BLaER1 (cell line): ENCODE data around the gene UTP11.
A peak's percentile ranks its signal among the peaks of the same experiment; 100 is the strongest.

Experiments used
- H3K27ac ChIP-seq: shearing (Covaris generic); formaldehyde crosslinking; 2 replicates; pipeline ENCODE4 v1.8.1; 2022
- H3K27me3 ChIP-seq: shearing (Covaris generic); formaldehyde crosslinking; 2 replicates; pipeline ENCODE4 v1.8.1; 2022
- H3K36me3 ChIP-seq: shearing (Covaris generic); formaldehyde crosslinking; 2 replicates; pipeline ENCODE4 v1.8.1; 2022
- H3K4me1 ChIP-seq: shearing (Covaris generic); formaldehyde crosslinking; 2 replicates; pipeline ENCODE4 v1.8.1; 2022
- H3K4me2 ChIP-seq: shearing (Covaris generic); formaldehyde crosslinking; 2 replicates; pipeline ENCODE4 v1.8.1; 2022
- H3K4me3 ChIP-seq: shearing (Covaris generic); formaldehyde crosslinking; 2 replicates; pipeline ENCODE4 v1.8.1; 2022
- H3K9ac ChIP-seq: shearing (Covaris generic); formaldehyde crosslinking; 2 replicates; pipeline ENCODE4 v1.8.1; 2022
- H3K9me3 ChIP-seq: shearing (Covaris generic); formaldehyde crosslinking; 2 replicates; pipeline ENCODE4 v1.8.1; 2022
- H4K20me1 ChIP-seq: shearing (Covaris generic); formaldehyde crosslinking; 2 replicates; pipeline ENCODE4 v1.8.1; 2022
- Cebpa-rat ChIP-seq: shearing (Covaris generic); IDR thresholded peaks from 2 replicates; pipeline ENCODE4 v1.8.1; 2022

UTP11 gene

DNA sequence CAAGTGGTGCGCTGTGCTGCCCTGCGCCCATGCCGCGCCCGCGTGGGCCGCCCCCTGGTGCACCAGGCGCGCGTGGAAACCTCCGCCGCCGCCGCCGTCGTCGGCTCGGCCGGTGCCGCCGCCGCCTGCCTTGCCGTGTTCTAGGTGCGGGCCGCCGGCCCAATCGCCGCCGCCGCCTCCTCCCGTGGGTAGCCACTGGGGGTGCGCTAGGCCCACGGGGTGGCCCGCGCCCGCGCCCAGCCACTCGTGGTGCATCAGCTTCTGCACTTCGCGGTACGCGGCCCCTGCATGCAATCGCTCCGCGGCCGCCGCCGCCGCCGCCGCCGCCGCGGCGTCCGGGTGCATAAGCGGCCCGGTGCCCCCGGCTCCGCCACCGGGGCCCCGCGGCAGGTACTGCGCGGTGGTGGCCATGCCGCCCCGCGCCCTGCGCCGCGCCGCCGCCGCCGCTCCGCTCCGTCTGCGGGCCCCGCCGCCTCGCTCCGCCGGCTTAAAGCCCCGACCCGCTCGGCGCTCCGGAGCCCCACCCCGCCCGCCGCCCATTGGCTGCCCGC is 33.9 kb downstream of the UTP11 start, which contains the start of gene POU3F1:
Gene POU3F1 (minus strand): TSS at position 461 of the 551 bp plus-strand sequence. CDS start 50 bp downstream, at position 411.
- Histone ChIP-seq H4K20me1 (peaks cover 64% of the 10 kb centered on the region), H3K9ac (peak within 1 kb of the TSS; percentile 23; the same call in 1 of the 2 replicates), H3K4me2 (peak within 1 kb of the TSS; percentile 99), H3K9me3 (no peaks in the 10 kb centered on the region), H3K27ac (no peak within 1 kb of the TSS), H3K4me3 (peak within 1 kb of the TSS; percentile 73), H3K4me1 (peaks cover 8% of the 10 kb centered on the region), H3K27me3 (peaks cover 74% of the 10 kb centered on the region), H3K36me3 (no peaks in the 10 kb centered on the region)
- TF ChIP-seq Cebpa-rat: no peak

DNA sequence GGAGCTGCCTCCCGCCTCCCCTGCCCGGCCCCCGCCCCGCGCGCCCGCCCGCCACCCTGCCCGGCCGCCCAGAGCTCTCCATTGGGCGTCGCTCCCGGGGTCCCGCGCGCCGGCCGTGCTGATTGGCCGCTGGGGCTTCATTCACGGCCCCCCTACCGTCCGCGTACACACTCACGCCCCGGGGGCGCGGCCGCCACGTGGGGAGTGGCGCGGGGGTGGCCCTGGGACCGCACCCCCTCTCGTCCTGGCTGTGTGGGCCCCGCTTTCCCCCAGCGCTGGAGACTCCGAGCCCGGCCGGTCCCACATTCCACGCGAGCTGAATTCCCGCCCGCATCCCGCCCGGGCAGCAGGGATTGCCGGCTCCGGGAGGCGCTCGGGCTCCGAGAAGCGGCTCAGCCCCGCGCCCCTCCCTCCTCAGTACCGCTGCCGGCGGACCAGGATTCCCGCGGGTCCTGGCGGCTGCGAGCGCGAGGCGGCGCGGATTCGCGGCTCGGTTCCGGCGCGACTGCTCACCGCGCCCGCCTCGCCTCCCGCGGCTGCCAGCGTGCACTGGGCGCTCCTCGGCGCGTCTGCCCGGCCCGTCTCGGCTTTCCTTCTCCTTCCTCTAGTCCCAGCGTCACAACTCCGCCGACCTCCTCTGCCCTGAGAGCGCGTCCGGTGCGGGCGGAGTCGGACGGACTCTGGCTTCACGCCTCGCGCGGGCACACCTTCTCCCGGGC is 34.5 kb downstream of the UTP11 start:
- Histone ChIP-seq H3K27ac (no peak overlapping the region), H3K27me3 (peaks cover 68% of the 10 kb centered on the region), H3K4me2 (peak overlapping the region; percentile 99), H3K9ac (no peak overlapping the region), H3K9me3 (no peaks in the 10 kb centered on the region), H3K36me3 (no peaks in the 10 kb centered on the region), H4K20me1 (peaks cover 58% of the 10 kb centered on the region), H3K4me3 (peak overlapping the region; percentile 73), H3K4me1 (peaks cover 12% of the 10 kb centered on the region)
- no peak for TF ChIP-seq Cebpa-rat

DNA sequence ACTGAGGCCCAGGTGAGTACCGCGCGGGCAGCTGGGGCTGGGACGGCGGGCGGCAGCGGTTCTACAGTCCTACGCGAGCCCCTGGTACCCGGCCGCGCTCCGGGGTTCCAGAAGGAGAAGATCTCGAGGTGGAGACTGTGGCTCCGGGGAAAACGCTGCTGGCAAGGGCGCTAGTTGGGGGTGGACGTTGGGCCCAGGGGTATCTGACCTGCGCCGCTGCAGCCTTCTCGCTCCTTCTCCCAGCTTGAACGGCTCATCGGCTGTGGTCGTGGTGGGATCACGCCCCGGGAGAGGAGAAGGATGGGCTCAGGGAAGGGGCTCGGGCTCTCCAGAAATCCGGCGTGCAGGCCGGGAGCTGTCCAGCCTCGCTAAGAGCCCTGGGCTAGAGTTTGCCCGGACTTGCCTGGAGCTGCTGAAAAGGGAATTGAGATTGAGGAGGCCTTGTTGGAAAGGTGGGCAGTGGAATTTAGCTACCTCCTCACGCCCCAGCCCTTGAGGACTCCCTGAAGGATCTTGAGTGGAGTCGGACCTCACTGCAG is 35.1 kb downstream of the UTP11 start:
- Histone ChIP-seq H3K27me3 (peaks cover 61% of the 10 kb centered on the region), H3K27ac (no peak overlapping the region), H3K4me1 (peaks cover 18% of the 10 kb centered on the region), H3K4me3 (peak overlapping the region; percentile 73), H3K9me3 (no peaks in the 10 kb centered on the region), H3K36me3 (no peaks in the 10 kb centered on the region), H3K4me2 (peak overlapping the region; percentile 99), H3K9ac (no peak overlapping the region), H4K20me1 (peaks cover 52% of the 10 kb centered on the region)
- no peak for TF ChIP-seq Cebpa-rat

DNA sequence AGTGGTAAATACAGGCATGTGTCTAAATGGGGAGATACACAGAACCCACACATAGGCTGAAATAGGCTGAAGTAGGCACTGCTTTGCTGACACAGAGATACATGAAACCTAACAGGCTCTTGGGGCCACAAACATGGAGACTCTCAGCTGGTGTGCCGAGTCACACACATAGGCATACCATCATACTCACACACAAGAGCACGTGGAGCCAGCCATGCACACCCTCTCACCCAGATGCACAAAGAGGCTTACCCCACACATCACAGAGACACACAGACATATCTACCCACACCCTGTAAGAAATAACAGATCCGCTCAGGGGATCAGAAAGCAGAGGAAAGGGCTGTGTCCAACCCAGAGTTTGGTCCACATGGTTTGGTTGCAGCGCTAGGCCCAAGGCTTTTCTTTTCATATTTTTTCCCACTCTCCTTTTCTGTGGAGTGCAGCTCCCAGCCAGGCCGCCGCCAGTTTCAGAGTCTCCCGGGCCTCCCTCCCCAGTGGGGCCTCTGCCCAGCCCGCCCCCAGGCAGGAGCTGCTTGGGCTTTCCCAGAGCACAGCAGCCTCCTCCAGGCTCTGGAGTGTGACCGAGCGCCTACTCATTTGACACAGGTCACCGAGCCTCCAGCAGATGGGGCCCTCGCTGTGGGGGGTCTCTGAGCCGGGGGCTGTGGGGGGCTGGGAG is 38.0 kb downstream of the UTP11 start:
- Histone ChIP-seq H4K20me1 (peaks cover 26% of the 10 kb centered on the region), H3K9ac (no peak overlapping the region), H3K4me1 (peaks cover 30% of the 10 kb centered on the region), H3K4me2 (no peak overlapping the region; the same call in 1 of the 2 replicates), H3K9me3 (no peaks in the 10 kb centered on the region), H3K4me3 (no peak overlapping the region), H3K36me3 (no peaks in the 10 kb centered on the region), H3K27ac (no peak overlapping the region), H3K27me3 (peaks cover 33% of the 10 kb centered on the region)
- no peak for TF ChIP-seq Cebpa-rat

DNA sequence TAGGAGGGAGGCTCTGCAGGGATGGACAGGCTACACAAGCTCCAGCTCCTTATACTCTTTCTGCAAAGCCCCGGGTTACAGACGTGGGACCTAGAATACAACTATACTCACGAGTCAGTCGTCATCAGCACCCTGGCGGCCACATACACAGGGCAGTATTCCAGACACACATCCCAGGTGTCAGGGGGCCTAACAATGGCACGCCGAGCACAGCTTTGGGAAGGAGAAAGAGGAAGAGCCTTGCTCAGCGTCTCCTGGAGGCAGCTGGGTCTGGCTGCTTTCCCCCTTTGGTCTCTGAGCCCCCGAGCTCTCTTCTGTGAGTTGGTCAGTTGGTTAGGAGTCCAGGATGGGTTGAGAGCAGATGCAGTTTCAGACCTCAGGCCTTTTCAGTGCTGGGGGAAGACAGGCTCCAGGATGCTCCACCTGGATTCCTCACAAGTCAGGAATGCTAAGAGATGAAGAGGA is 38.6 kb downstream of the UTP11 start:
- Histone ChIP-seq H3K4me2 (no peak overlapping the region), H3K27ac (no peak overlapping the region), H3K36me3 (no peaks in the 10 kb centered on the region), H3K4me3 (no peak overlapping the region), H3K9me3 (no peaks in the 10 kb centered on the region), H3K9ac (no peak overlapping the region), H4K20me1 (peaks cover 21% of the 10 kb centered on the region), H3K4me1 (peaks cover 26% of the 10 kb centered on the region), H3K27me3 (peaks cover 27% of the 10 kb centered on the region)
- no peak for TF ChIP-seq Cebpa-rat

DNA sequence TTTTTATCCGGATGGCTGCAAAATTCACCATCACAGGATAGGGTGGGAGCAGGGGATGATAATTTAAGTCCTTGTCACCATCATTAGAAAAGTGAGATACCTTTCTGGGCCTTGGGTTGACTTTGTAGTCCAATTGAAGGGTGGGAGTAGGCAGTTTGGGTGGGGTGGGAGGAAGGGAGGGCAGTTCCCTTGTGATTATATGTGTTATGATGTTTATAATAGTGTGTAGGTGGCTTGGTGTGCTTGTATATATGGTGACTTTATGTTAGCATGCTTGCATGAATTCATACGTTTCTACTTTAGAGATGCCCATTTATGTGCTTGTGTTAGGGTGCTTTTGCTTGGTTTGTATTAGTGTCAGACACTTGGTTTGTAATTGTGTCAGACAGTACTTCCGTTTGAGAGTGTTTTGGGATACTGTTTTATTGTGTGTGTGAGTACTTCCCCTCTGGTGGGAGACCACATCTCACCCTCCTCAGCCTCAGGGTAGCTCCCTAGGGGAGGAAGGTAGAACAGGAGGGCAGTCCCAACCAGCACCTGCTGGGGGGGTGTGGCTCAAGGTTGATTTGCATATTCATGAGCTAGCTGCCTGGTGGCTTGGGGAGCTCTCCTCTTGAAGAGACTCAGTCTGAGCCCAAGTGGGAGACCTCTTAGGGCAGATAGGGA is 40.3 kb downstream of the UTP11 start:
- no peak overlapping the region for H3K27ac ChIP-seq
- H3K4me3 ChIP-seq: no peak overlapping the region
- no peak for TF ChIP-seq Cebpa-rat
- H4K20me1 ChIP-seq: peaks cover 10% of the 10 kb centered on the region
- H3K4me2 ChIP-seq: peak overlapping the region; percentile 73
- H3K9me3 ChIP-seq: no peaks in the 10 kb centered on the region
- H3K4me1 ChIP-seq: peaks cover 22% of the 10 kb centered on the region
- no peak overlapping the region for H3K9ac ChIP-seq
- no peaks in the 10 kb centered on the region for H3K36me3 ChIP-seq
- H3K27me3 ChIP-seq: peaks cover 10% of the 10 kb centered on the region

DNA sequence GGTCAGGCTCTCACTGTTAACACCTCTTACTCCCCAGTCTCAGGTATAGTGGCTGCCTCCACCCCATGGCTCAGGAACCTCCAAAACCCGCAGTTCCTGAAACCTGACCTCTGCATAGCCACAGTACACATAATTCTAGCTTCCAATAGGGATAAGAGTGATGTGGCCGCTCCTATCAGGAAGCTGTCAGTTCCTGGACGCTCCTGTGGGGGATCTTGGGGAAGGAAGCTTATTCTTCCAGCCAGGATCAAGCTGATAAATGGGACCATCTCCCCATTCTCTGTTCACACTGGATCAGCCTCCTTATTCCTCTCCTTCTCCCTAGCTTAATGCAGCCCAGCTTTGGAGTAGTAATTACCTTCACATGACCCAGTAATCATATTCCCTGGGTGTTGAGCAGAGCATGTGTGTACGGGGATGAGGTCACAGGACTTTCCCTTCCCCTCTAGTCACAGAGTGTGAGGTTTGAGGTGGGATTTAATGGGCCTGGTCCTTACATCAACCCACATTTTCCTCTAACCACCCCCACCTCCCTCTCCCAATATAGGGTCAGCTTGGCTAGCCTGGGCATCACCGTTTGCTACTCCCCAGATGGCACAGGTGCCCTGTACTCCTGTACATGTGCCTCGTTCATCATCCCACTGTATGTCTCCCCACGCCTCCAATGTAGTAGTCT is 41.0 kb downstream of the UTP11 start:
- TF ChIP-seq Cebpa-rat: no peak
- Histone ChIP-seq H3K36me3 (no peaks in the 10 kb centered on the region), H3K4me2 (peak overlapping the region; percentile 73), H3K4me1 (peaks cover 22% of the 10 kb centered on the region), H3K4me3 (no peak overlapping the region), H3K9me3 (no peaks in the 10 kb centered on the region), H3K27ac (no peak overlapping the region), H3K9ac (no peak overlapping the region), H3K27me3 (peaks cover 4% of the 10 kb centered on the region), H4K20me1 (peaks cover 3% of the 10 kb centered on the region)

DNA sequence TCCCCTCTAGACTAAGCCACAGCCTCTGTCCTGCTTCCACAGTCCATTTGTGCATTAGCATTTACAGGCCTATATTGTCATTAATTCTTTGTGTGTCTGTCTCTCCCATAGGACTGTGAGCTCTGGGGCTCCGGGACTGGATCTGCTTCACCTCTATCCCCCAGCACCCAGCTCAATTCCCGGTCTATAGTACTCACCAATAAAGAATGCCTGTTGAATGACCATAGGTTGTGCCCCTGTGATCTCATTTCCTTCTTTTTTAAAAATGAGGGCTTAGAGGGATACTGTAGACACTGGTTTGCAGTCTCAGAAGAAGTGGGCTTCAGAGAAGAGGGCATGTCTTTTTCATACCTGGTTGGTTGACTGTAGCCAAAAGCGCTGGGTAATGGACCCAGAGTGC is 42.9 kb downstream of the UTP11 start:
- Histone ChIP-seq H3K4me3 (no peak overlapping the region), H3K27ac (no peak overlapping the region), H3K27me3 (no peaks in the 10 kb centered on the region)

DNA sequence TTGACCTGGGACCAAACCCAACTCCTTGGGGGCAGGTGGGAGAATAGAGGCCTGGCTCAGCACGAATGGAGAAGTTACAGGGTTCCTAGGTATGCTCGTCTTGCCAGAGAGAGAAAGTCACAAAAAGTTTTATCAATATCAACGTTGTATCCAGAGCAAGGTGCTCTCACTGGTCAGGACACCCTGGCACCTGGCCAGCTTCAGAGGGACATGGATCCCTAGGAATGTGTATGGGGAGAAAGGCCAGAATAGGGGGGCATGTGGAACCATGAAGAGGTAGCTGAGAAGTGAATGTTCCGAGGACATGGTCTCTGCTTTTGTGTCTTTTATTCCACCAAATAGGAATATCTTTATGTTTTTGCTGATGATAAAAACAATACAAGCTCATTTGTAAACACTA is 43.4 kb downstream of the UTP11 start:
- no peak overlapping the region for H3K4me3 ChIP-seq
- H4K20me1 ChIP-seq: no peaks in the 10 kb centered on the region
- H3K36me3 ChIP-seq: no peaks in the 10 kb centered on the region
- TF ChIP-seq Cebpa-rat: no peak
- H3K9ac ChIP-seq: no peak overlapping the region
- H3K27me3 ChIP-seq: no peaks in the 10 kb centered on the region
- H3K4me1 ChIP-seq: peaks cover 22% of the 10 kb centered on the region
- H3K27ac ChIP-seq: no peak overlapping the region
- no peaks in the 10 kb centered on the region for H3K9me3 ChIP-seq
- H3K4me2 ChIP-seq: no peak overlapping the region

More for the DNA sequence above, 42.9 kb downstream of the UTP11 start:
- no peak for TF ChIP-seq Cebpa-rat
- H3K9ac ChIP-seq: no peak overlapping the region
- no peaks in the 10 kb centered on the region for H3K9me3 ChIP-seq
- peaks cover 22% of the 10 kb centered on the region for H3K4me1 ChIP-seq
- no peaks in the 10 kb centered on the region for H4K20me1 ChIP-seq
- H3K4me2 ChIP-seq: no peak overlapping the region
- H3K36me3 ChIP-seq: no peaks in the 10 kb centered on the region
